ENCODE results near the gene GPC6. TPM values are rescaled to one million over a fixed set of nuclear protein-coding genes. Genes with fewer than 3 reads are reported as not detected.

The GPC6 gene
- total RNA-seq, 5 donors from 2014 or later (not counting 1 experiment from before 2014, with no cell fraction given): 0.03 to 0.18 (median 0.06) TPM; not detected in 2

DNA sequence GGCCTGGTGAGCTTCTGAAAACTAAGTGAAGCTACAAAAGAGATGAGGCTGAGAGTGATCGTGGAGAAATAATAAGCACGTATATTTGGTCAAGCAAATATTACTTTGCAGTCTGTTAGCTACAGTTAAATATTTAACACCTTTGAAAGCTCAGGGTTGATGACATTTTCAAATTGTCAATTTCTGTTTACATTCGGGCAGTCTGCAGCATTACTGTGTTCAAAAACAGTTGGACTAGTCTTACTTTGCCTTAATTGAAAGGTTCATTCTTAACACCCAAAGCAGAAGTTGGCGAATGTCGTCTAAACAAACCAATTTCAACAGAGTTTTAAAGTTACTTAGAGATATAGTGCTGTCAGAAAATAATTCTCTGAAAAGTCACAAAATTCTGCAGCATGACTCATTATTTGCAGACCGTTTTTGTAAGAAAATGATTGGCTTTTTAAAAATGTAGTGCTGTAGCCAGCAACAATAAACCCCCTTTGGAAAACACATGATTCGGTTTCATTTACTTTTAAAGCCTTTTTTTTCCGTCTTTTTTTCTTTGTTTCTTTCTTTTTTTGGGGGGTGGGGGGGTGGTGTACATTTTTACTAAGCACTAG is 549.0 kb downstream of the GPC6 start:
- Mint-ChIP-seq H3K4me1 (no peaks in the 10 kb centered on the region), H3K27ac (no peak overlapping the region), H3K36me3 (no peaks in the 10 kb centered on the region), H3K27me3 (no peaks in the 10 kb centered on the region), H3K9me3 (no peaks in the 10 kb centered on the region), H3K4me3 (no peak overlapping the region)
- H3K27ac ChIP-seq (ENCODE audit: low read length): no peak overlapping the region
- DNase-seq (no peak), ATAC-seq (replicated peaks in 1 of 4) (no peak)
- 92% methylated on average over 2 of the region's 8 CpGs for WGBS (ENCODE audit: insufficient coverage)
- H3K9me3 ChIP-seq: no peaks in the 10 kb centered on the region
- H3K36me3 ChIP-seq (ENCODE audit: control insufficient read depth in 2 of 2, extremely low read depth in 1 of 2, insufficient read depth in 1 of 2, low read length in 1 of 2): no peaks in the 10 kb centered on the region
- ChIA-PET CTCF (interaction anchor here in 1 of 2 donors (0.7 kb wide), 1 partner anchor 29 kb away, joined by 4 read pairs; no protein-coding TSS in a partner anchor), POLR2A (no interaction called here)
- no peaks in the 10 kb centered on the region for H3K4me1 ChIP-seq (ENCODE audit: control insufficient read depth in 1 of 2, extremely low read depth in 1 of 2, insufficient read depth in 2 of 2, low read length in 2 of 2)
- H3K4me3 ChIP-seq (ENCODE audit: control insufficient read depth in 1 of 2, extremely low read depth in 1 of 2, low read length in 1 of 2): no peak overlapping the region
- no peaks in the 10 kb centered on the region for H3K27me3 ChIP-seq (replicated peaks in 1 of 2; ENCODE audit: control insufficient read depth in 2 of 2, extremely low read depth in 1 of 2, insufficient read depth in 2 of 2, low read length in 1 of 2)

DNA sequence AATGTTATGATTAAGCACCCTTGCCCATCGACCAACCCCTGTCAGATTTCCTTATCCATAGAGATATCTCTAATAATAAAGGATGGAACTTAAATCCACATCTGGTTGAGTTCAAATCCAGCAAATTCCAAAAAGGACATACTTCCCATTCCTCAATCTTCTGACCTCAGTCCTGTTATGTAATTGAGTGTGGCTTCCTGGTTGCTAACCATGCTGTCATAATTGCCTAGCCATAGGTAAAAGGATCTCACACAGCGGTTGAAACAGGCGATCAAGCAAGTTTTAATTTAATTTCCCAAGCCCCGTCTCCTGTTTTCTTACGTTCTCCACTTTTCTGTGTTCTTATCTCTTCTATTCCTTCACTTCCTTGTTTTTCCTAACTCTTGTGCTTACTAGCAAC is 550.3 kb downstream of the GPC6 start:
- Histone ChIP-seq H3K27me3 (replicated peaks in 1 of 2; ENCODE audit: control insufficient read depth in 2 of 2, extremely low read depth in 1 of 2, insufficient read depth in 2 of 2, low read length in 1 of 2) (no peaks in the 10 kb centered on the region), H3K4me1 (ENCODE audit: control insufficient read depth in 1 of 2, extremely low read depth in 1 of 2, insufficient read depth in 2 of 2, low read length in 2 of 2) (no peaks in the 10 kb centered on the region), H3K4me3 (ENCODE audit: control insufficient read depth in 1 of 2, extremely low read depth in 1 of 2, low read length in 1 of 2) (no peak overlapping the region), H3K9me3 (no peaks in the 10 kb centered on the region), H3K27ac (ENCODE audit: low read length) (no peak overlapping the region), H3K36me3 (ENCODE audit: control insufficient read depth in 2 of 2, extremely low read depth in 1 of 2, insufficient read depth in 1 of 2, low read length in 1 of 2) (no peaks in the 10 kb centered on the region)
- ChIA-PET CTCF (no interaction called here), POLR2A (no interaction called here)
- Mint-ChIP-seq H3K27me3 (no peaks in the 10 kb centered on the region), H3K27ac (no peak overlapping the region), H3K4me1 (no peaks in the 10 kb centered on the region), H3K9me3 (no peaks in the 10 kb centered on the region), H3K36me3 (no peaks in the 10 kb centered on the region), H3K4me3 (no peak overlapping the region)
- ATAC-seq (replicated peaks in 1 of 4) (no peak), DNase-seq (no peak)
- 86% methylated on average over 4 of the region's 5 CpGs for WGBS (ENCODE audit: insufficient coverage)

DNA sequence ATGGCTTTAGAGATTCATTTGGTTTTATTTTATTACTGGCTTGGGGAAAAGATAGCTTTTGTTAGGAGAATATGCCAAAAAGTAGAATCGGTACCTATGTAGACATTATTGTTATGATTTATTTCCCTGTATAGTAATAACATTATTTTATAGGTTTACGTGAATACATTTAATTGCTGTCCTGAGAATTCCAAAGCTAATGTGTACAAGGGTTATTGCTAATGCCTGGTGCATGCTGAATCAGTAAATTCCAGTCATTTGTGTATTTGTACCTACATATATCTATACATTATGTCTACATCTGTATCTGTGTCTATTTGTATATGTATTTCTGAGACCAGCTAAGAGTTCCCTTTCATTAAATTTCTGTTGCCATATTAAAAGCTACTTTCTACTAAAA is 550.9 kb downstream of the GPC6 start:
- Mint-ChIP-seq H3K27me3 (no peaks in the 10 kb centered on the region), H3K4me3 (no peak overlapping the region), H3K36me3 (no peaks in the 10 kb centered on the region), H3K4me1 (no peaks in the 10 kb centered on the region), H3K27ac (no peak overlapping the region), H3K9me3 (no peaks in the 10 kb centered on the region)
- DNase-seq (no peak), ATAC-seq (replicated peaks in 1 of 4) (no peak)
- CTCF ChIA-PET: interaction anchor here in 1 of 2 donors (1.1 kb wide), 1 partner anchor 9 kb away, joined by 3 read pairs; no protein-coding TSS in a partner anchor
- Histone ChIP-seq H3K27ac (ENCODE audit: low read length) (no peak overlapping the region), H3K4me3 (ENCODE audit: control insufficient read depth in 1 of 2, extremely low read depth in 1 of 2, low read length in 1 of 2) (no peak overlapping the region), H3K27me3 (replicated peaks in 1 of 2; ENCODE audit: control insufficient read depth in 2 of 2, extremely low read depth in 1 of 2, insufficient read depth in 2 of 2, low read length in 1 of 2) (no peaks in the 10 kb centered on the region), H3K4me1 (ENCODE audit: control insufficient read depth in 1 of 2, extremely low read depth in 1 of 2, insufficient read depth in 2 of 2, low read length in 2 of 2) (no peaks in the 10 kb centered on the region), H3K36me3 (ENCODE audit: control insufficient read depth in 2 of 2, extremely low read depth in 1 of 2, insufficient read depth in 1 of 2, low read length in 1 of 2) (no peaks in the 10 kb centered on the region), H3K9me3 (no peaks in the 10 kb centered on the region)
- no CpG with 5 or more reads among the region's 2 CpGs for WGBS (ENCODE audit: insufficient coverage)
- POLR2A ChIA-PET: no interaction called here

DNA sequence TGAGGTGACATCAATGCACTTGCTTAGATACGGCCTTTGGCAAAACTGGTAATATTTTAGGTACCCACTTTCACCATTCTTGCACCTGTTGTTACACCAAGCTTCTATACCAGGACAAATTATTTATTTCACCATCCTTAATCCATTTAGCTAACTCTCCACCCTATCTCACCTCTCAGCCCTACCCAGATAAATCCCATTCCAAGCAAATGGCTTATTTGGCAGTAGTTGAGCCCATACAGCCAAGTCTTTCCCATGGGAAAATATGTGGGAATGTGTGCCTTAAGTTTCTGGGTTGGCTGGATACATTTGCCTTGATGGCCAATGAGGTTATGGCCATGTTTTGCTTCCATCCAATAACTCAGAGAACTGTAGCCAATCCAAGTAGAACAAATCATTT is 551.9 kb downstream of the GPC6 start:
- Mint-ChIP-seq H3K27ac (no peak overlapping the region), H3K36me3 (no peaks in the 10 kb centered on the region), H3K27me3 (no peaks in the 10 kb centered on the region), H3K4me3 (no peak overlapping the region), H3K4me1 (no peaks in the 10 kb centered on the region), H3K9me3 (peaks cover under 1 to 5% (median under 1%) of the 10 kb centered on the region in 3 donors)
- ATAC-seq (replicated peaks in 1 of 4): no peak
- ChIA-PET POLR2A (no interaction called here), CTCF (interaction anchor here in 1 of 2 donors (1.1 kb wide), 1 partner anchor 8 kb away, joined by 3 read pairs; no protein-coding TSS in a partner anchor)
- WGBS (ENCODE audit: insufficient coverage): 56% methylated on average over 1 of the region's 1 CpG
- no peak overlapping the region for H3K4me3 ChIP-seq (ENCODE audit: control insufficient read depth in 1 of 2, extremely low read depth in 1 of 2, low read length in 1 of 2)
- H3K27ac ChIP-seq (ENCODE audit: low read length): no peak overlapping the region
- no peaks in the 10 kb centered on the region for H3K4me1 ChIP-seq (ENCODE audit: control insufficient read depth in 1 of 2, extremely low read depth in 1 of 2, insufficient read depth in 2 of 2, low read length in 2 of 2)
- H3K9me3 ChIP-seq: no peaks in the 10 kb centered on the region
- DNase-seq: no peak
- no peaks in the 10 kb centered on the region for H3K36me3 ChIP-seq (ENCODE audit: control insufficient read depth in 2 of 2, extremely low read depth in 1 of 2, insufficient read depth in 1 of 2, low read length in 1 of 2)
- no peaks in the 10 kb centered on the region for H3K27me3 ChIP-seq (replicated peaks in 1 of 2; ENCODE audit: control insufficient read depth in 2 of 2, extremely low read depth in 1 of 2, insufficient read depth in 2 of 2, low read length in 1 of 2)

DNA sequence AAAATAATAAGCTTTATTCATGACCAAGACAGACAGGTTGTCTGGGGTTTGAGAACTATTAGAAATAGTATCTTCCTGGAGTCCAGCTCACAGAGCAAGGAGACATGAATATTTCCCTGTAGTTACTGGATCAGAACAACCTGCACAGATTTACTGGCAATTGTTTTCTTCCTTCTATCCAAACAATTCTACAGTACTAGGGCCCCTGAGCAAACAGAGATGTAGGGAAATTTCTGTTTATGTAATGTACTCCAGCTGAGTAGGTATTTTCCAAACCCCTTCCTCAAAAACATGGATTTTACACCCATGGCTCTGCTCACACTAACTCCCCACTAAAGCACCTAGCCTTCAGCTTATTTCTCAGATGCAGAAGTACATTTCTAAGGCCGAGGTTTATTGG is 557.6 kb downstream of the GPC6 start:
- Histone ChIP-seq H3K27ac (ENCODE audit: low read length) (no peak overlapping the region), H3K4me1 (ENCODE audit: control insufficient read depth in 1 of 2, extremely low read depth in 1 of 2, insufficient read depth in 2 of 2, low read length in 2 of 2) (no peaks in the 10 kb centered on the region), H3K9me3 (no peaks in the 10 kb centered on the region), H3K27me3 (replicated peaks in 1 of 2; ENCODE audit: control insufficient read depth in 2 of 2, extremely low read depth in 1 of 2, insufficient read depth in 2 of 2, low read length in 1 of 2) (no peaks in the 10 kb centered on the region), H3K4me3 (ENCODE audit: control insufficient read depth in 1 of 2, extremely low read depth in 1 of 2, low read length in 1 of 2) (no peak overlapping the region), H3K36me3 (ENCODE audit: control insufficient read depth in 2 of 2, extremely low read depth in 1 of 2, insufficient read depth in 1 of 2, low read length in 1 of 2) (no peaks in the 10 kb centered on the region)
- Mint-ChIP-seq H3K27me3 (no peaks in the 10 kb centered on the region), H3K9me3 (peaks cover 2 to 5% (median 4%) of the 10 kb centered on the region in 3 donors), H3K4me3 (no peak overlapping the region), H3K4me1 (no peaks in the 10 kb centered on the region), H3K27ac (no peak overlapping the region), H3K36me3 (no peaks in the 10 kb centered on the region)
- POLR2A ChIA-PET: no interaction called here
- WGBS (ENCODE audit: insufficient coverage): no CpG with 5 or more reads among the region's 1 CpG
- DNase-seq: no peak
- CTCF ChIA-PET: interaction anchor here in 1 of 2 donors (0.6 kb wide), 1 partner anchor 159 kb away, joined by 3 read pairs; no protein-coding TSS in a partner anchor
- no peak for ATAC-seq (replicated peaks in 1 of 4)

DNA sequence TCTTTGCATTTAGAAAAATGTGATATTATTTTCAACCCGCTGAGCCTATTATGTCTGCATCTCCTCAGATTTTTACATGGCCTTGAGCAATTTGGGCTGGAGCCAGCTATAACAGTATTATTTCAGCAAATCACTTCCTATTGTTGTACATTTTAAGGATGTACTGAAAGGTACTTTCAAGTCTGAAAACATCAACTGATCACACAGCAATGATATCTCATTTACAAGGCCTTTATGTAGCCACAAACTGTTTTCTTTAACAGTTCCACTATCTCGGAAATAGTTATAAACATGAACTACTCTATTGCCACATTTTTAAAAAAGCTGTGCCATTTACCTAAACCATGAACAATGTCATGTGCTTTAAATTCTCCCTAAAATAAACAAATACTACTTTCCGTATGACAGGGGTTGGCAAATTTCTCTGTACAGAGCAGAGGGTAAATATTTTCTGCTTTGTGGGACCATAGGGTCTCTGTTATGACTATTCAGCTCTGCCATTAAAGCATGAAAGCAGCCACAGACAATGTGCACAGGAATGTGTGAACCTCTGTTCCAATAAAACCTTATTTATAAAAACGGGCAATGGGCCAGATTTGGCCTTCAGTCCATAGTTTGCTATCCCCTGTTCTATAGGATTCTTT is 560.4 kb downstream of the GPC6 start:
- H3K27me3 Mint-ChIP-seq: no peaks in the 10 kb centered on the region
- no peak overlapping the region for H3K27ac Mint-ChIP-seq
- H3K36me3 Mint-ChIP-seq: no peaks in the 10 kb centered on the region
- DNase-seq: no peak
- ATAC-seq (replicated peaks in 1 of 4): no peak
- peaks cover 2 to 5% (median 4%) of the 10 kb centered on the region in 3 donors for H3K9me3 Mint-ChIP-seq
- H3K27ac ChIP-seq (ENCODE audit: low read length): no peak overlapping the region
- POLR2A ChIA-PET: interaction anchor here in 1 of 2 donors (0.7 kb wide), 1 partner anchor 597 kb away, joined by 3 read pairs; no protein-coding TSS in a partner anchor
- H3K4me1 Mint-ChIP-seq: no peaks in the 10 kb centered on the region
- no peaks in the 10 kb centered on the region for H3K27me3 ChIP-seq (replicated peaks in 1 of 2; ENCODE audit: control insufficient read depth in 2 of 2, extremely low read depth in 1 of 2, insufficient read depth in 2 of 2, low read length in 1 of 2)
- no peaks in the 10 kb centered on the region for H3K36me3 ChIP-seq (ENCODE audit: control insufficient read depth in 2 of 2, extremely low read depth in 1 of 2, insufficient read depth in 1 of 2, low read length in 1 of 2)
- no peaks in the 10 kb centered on the region for H3K4me1 ChIP-seq (ENCODE audit: control insufficient read depth in 1 of 2, extremely low read depth in 1 of 2, insufficient read depth in 2 of 2, low read length in 2 of 2)
- H3K9me3 ChIP-seq: no peaks in the 10 kb centered on the region
- no peak overlapping the region for H3K4me3 Mint-ChIP-seq
- no CpG with 5 or more reads among the region's 4 CpGs for WGBS (ENCODE audit: insufficient coverage)
- CTCF ChIA-PET: no interaction called here
- H3K4me3 ChIP-seq (ENCODE audit: control insufficient read depth in 1 of 2, extremely low read depth in 1 of 2, low read length in 1 of 2): no peak overlapping the region

Measured in T-cell (primary cell).